Right renal pelvis (tissue), 4 donors: Measurements from ENCODE around the gene JARID2. TPM values are rescaled to one million over a fixed set of nuclear protein-coding genes. Genes with fewer than 3 reads are reported as not detected.

Experiments used
- DNase-seq, 4 donors: peaks; one replicate each; pipeline ENCODE4 v3.0.0-alpha.2; 2013; ENCODE audit warnings: low read depth in 4 of 4, low spot score in 3 of 4, missing footprints in 1 of 4
- polyA plus RNA-seq, 4 donors: library from polyadenylated mRNA; unstranded; fragments of 120-200 nt; gene quantifications; one replicate each; pipeline ENCODE4 v1.2.1, GENCODE V29; 2013; ENCODE audit not compliant: insufficient read length in 4 of 4

The JARID2 gene
- polyA plus RNA-seq, 4 donors = 27.6 to 30.5 (median 28.6) TPM

- DNase-seq = no peak
Measured at GRCh38 chr6:15329197-15329671, 83.4 kb downstream of the JARID2 start.

GRCh38 chr6:15330174-15330944, 84.5 kb downstream of the JARID2 start:
- DNase-seq = no peak

GRCh38 chr6:15331143-15331542, 85.3 kb downstream of the JARID2 start:
- no peak for DNase-seq

- no peak for DNase-seq
Measured at GRCh38 chr6:15331629-15332251, 85.9 kb downstream of the JARID2 start.

- DNase-seq = no peak
Measured at GRCh38 chr6:15332446-15332845, 86.6 kb downstream of the JARID2 start.

GRCh38 chr6:15335385-15335784, 89.5 kb downstream of the JARID2 start:
- DNase-seq = no peak

- DNase-seq = no peak
Measured at GRCh38 chr6:15335916-15336315, 90.0 kb downstream of the JARID2 start.

- no peak for DNase-seq
Measured at GRCh38 chr6:15336900-15337560, 91.2 kb downstream of the JARID2 start.

GRCh38 chr6:15337582-15337981, 91.7 kb downstream of the JARID2 start:
- DNase-seq = no peak

- DNase-seq = no peak
Measured at GRCh38 chr6:15338476-15338875, 92.6 kb downstream of the JARID2 start.

GRCh38 chr6:15339081-15339480, 93.2 kb downstream of the JARID2 start:
- no peak for DNase-seq

- DNase-seq = no peak
Measured at GRCh38 chr6:15340105-15340601, 94.3 kb downstream of the JARID2 start.

- DNase-seq = no peak
Measured at GRCh38 chr6:15340775-15341174, 94.9 kb downstream of the JARID2 start.

GRCh38 chr6:15341311-15342001, 95.6 kb downstream of the JARID2 start:
- no peak for DNase-seq

GRCh38 chr6:15342114-15342513, 96.2 kb downstream of the JARID2 start:
- no peak for DNase-seq

GRCh38 chr6:15343490-15344191, 97.8 kb downstream of the JARID2 start:
- no peak for DNase-seq

- DNase-seq = no peak
Measured at GRCh38 chr6:15344192-15344519, 98.3 kb downstream of the JARID2 start.

GRCh38 chr6:15344831-15345230, 99.0 kb downstream of the JARID2 start:
- DNase-seq = no peak

- no peak for DNase-seq
Measured at GRCh38 chr6:15346315-15346714, 100.4 kb downstream of the JARID2 start.

GRCh38 chr6:15348528-15348927, 102.7 kb downstream of the JARID2 start:
- no peak for DNase-seq
